Spleen (tissue), 11 donors: Measurements from ENCODE around the gene SNCG. TPM values are rescaled to one million over a fixed set of nuclear protein-coding genes. Genes with fewer than 3 reads are reported as not detected.
"Not testable (repeated sequence)": the region's sequence is repeated elsewhere in the genome, so short reads cannot be mapped to it uniquely, and the experiment has no call there.

Source experiments
- DNase-seq: peaks from one replicate; pipeline ENCODE4 v3.0.0-alpha.2; 2020
- H3K27ac ChIP-seq, 8 donors: fragments of 200-600 bp; sonication (generic) in 7 of 8; 1 replicate in 4 of 8; 2 replicates in 4 of 8; pipeline versions ENCODE4 v1.5.0 to v1.8.0; 2016 to 2021; ENCODE audit warnings: inconsistent platforms in 4 of 8, mild to moderate bottlenecking in 4 of 8, moderate library complexity in 1 of 8
- H3K27me3 ChIP-seq, 7 donors: fragments of 200-600 bp; sonication (generic) in 6 of 7; replicated peaks in 1 of 7; 1 replicate in 4 of 7; 2 replicates in 3 of 7; pipeline versions ENCODE4 v1.5.0 to v1.8.0; 2016 to 2021; ENCODE audit warnings: inconsistent platforms in 3 of 7, mild to moderate bottlenecking in 1 of 7
- H3K36me3 ChIP-seq, 6 donors: fragments of 200-600 bp; sonication (generic) in 5 of 6; 1 replicate in 4 of 6; 2 replicates in 2 of 6; pipeline versions ENCODE4 v1.5.0 to v1.8.0; 2016 to 2021; ENCODE audit warnings: inconsistent platforms in 2 of 6
- H3K4me1 ChIP-seq, 6 donors: fragments of 200-600 bp; sonication (generic) in 5 of 6; 1 replicate in 3 of 6; 2 replicates in 3 of 6; pipeline versions ENCODE4 v1.5.0 to v1.8.0; 2016 to 2021; ENCODE audit warnings: inconsistent platforms in 3 of 6
- H3K4me3 ChIP-seq, 8 donors: fragments of 200-600 bp; sonication (generic) in 7 of 8; 1 replicate in 4 of 8; 2 replicates in 4 of 8; pipeline versions ENCODE4 v1.5.0 to v1.8.0; 2016 to 2021; ENCODE audit warnings: inconsistent platforms in 4 of 8, mild to moderate bottlenecking in 4 of 8, moderate library complexity in 2 of 8
- H3K9me3 ChIP-seq, 8 donors: fragments of 200-600 bp; sonication (generic) in 7 of 8; 1 replicate in 4 of 8; 2 replicates in 4 of 8; pipeline versions ENCODE4 v1.5.0 to v1.8.0; 2016 to 2021; ENCODE audit warnings: inconsistent platforms in 4 of 8
- CTCF ChIP-seq, 11 experiments: fragments of 200-600 bp in 7 of 11; fragments of 450-650 bp in 4 of 11; sonication (generic) in 4 of 11; IDR thresholded peaks in 8 of 11; conservative IDR thresholded peaks in 3 of 11; 1 replicate in 7 of 11; 2 replicates in 4 of 11; pipeline versions ENCODE4 v1.4.0 to v1.8.0; 2016 to 2021; ENCODE audit warnings: antibody characterized with exemption in 11 of 11, inconsistent platforms in 4 of 11, mild to moderate bottlenecking in 1 of 11
- POLR2A ChIP-seq, 3 donors: fragments of 450-650 bp; IDR thresholded peaks; one replicate each; pipeline ENCODE4 v1.5.1; 2017; ENCODE audit warnings: antibody characterized with exemption in 3 of 3, mild to moderate bottlenecking in 1 of 3
- POLR2AphosphoS5 ChIP-seq, 3 donors: sonication (generic); formaldehyde crosslinking; IDR thresholded peaks; one replicate each; pipeline ENCODE4 v1.5.1; 2017; ENCODE audit warnings: antibody characterized with exemption in 3 of 3
- WGBS, 5 donors: extraction: QIAGEN DNeasy Blood & Tissue Kit in 3 of 5; methylation state at CpG; one replicate each; pipeline versions ENCODE4 v1.1.5 to v1.1.7; 2013 to 2018; 5-methylcytosine and 5-hydroxymethylcytosine counted together
- intact Hi-C: fragments of 100-400 bp; cut with DNase I; formaldehyde crosslinking; loops from one replicate; pipeline ENCODE4 v1.15.0; 2023; ENCODE audit warnings: low total_unique reads
- polyA plus RNA-seq, 3 donors: library from polyadenylated mRNA; stranded (reverse); fragments of 200-250 nt; gene quantifications; one replicate each; pipeline ENCODE4 v1.2.1, GENCODE V29; 2013
- total RNA-seq, 7 donors: library from RNA; depleted of rRNA in 3 of 7; stranded (reverse); fragments of >200 nt in 3 of 7; fragmentation: NEBNext Ultra II Directional in 4 of 7; extraction: Animal tissue kit (Norgen Biotek cat#: 25700) in 4 of 7; gene quantifications; one replicate each; pipeline versions ENCODE4 v1.1.0 to v1.2.1, GENCODE V29; 2016 to 2021
- donor health status: healthy with polysubstance abuse.
- donor health status: DM: no; HTN: no; CAD: no; lungs with moderate emphysema.
- donor health status: DM: no; HTN: no; CAD: no.
- donor health status: Bipolar disorder and iron deficiency.
- donor health status: healthy.
- donor health status: DM: no; HTN: no; CAD: no.
- donor health status: DM: yes; HTN: yes; CAD: no.

SNCG gene
- total and polyA plus RNA-seq, 10 donors: 19.9 to 127 (median 81.1) TPM

- TF ChIP-seq POLR2AphosphoS5 (IDR thresholded peaks at IDR 0.05) (no peak), CTCF (IDR thresholded peaks at IDR 0.05 in 8 of 11, conservative IDR thresholded peaks at IDR 0.05 in 3 of 11) (no peak), POLR2A (IDR thresholded peaks at IDR 0.05) (no peak)
- no peak overlapping the region for H3K4me3 ChIP-seq
- DNase-seq: no peak
- 83 to 91% (median 91%) methylated on average over 7 of the region's 7 CpGs for WGBS, 5 donors
- H3K9me3 ChIP-seq: no peaks in the 10 kb centered on the region
- H3K4me1 ChIP-seq: peaks cover under 1 to 27% (median 24%) of the 10 kb centered on the region in 6 donors
- H3K27ac ChIP-seq: no peak overlapping the region
- intact Hi-C loops: no loop called here
- H3K36me3 ChIP-seq: no peaks in the 10 kb centered on the region
- peaks cover 0 to 29% (median 1%) of the 10 kb centered on the region in 7 donors for H3K27me3 ChIP-seq
Measured at GRCh38 chr10:86974484-86974883, 16.1 kb downstream of the SNCG start.

DNA sequence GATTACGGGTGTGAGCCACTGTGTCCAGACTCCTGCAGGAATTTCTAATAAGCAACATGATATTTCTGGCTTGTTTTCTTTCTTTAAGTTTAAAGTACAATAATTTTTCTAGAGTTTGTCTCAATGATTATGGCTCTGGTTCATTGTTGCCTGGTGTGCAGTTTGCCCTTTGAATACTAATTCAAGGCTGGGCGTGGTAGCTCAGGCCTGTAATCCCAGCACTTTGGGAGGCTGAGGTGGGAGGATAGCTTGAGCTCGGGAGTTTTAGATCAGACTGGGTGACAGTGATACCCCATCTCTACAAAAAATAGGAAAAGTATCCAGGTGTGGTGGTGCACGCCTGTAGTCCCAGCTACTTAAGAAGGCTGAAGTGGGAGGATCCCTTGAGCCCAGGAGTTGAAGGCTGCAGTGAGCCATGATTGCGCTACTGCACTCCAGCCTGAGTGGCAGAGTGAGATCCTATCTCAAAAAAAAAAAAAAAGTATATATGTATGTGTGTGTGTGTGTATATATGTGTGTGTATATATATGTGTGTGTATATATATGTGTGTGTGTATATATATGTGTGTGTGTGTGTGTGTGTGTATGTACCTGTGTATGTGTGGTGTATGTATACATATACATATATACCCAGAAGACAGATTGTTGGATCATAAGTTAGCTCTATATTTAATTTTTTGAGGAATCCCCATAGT is 18.1 kb downstream of the SNCG start:
- H3K36me3 ChIP-seq: no peaks in the 10 kb centered on the region
- intact Hi-C loops: no loop called here
- WGBS, 5 donors: 91 to 97% (median 96%) methylated on average over 5 of the region's 5 CpGs
- H3K4me1 ChIP-seq: peaks cover 0 to 13% (median 6%) of the 10 kb centered on the region in 6 donors
- TF ChIP-seq CTCF (IDR thresholded peaks at IDR 0.05 in 8 of 11, conservative IDR thresholded peaks at IDR 0.05 in 3 of 11) (no peak), POLR2AphosphoS5 (IDR thresholded peaks at IDR 0.05) (no peak)
- no peak for DNase-seq
- peaks cover 0 to 13% (median 0%) of the 10 kb centered on the region in 7 donors for H3K27me3 ChIP-seq
- H3K9me3 ChIP-seq: no peaks in the 10 kb centered on the region
- no peak overlapping the region for H3K4me3 ChIP-seq
- no peak overlapping the region for H3K27ac ChIP-seq

- WGBS, 5 donors: 85 to 94% (median 88%) methylated on average over 3 of the region's 3 CpGs
- intact Hi-C loops, H3K4me3 ChIP-seq, H3K36me3 ChIP-seq, H3K4me1 ChIP-seq, H3K27me3 ChIP-seq, H3K9me3 ChIP-seq, DNase-seq, H3K27ac ChIP-seq: not testable (repeated sequence)
Measured at GRCh38 chr10:86978457-86978856, 20.1 kb downstream of the SNCG start.

DNA sequence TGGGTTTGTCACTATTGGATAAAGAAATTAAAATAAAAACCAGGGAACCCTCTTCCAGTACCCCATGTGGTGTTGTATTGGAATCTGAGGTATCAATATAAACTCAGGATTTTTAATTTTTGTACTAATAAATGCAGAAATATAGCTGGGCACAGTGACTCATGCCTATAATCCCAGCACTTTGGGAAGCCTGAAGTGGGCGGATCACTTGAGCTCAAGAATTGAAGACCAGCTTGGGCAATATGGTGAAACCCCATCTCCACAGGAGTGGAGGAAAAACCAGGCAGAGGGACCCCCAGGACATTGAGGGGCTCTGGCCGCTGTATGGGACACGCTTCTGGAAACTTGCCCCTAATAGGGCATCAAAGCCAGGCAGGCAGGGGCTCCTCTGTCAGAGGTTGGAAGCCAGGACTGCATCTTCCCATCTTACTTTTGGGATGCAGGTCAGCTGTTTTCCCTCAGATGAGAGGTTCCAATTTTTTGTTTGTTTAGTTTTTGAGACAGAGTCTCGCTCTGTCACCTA is 21.0 kb downstream of the SNCG start:
- Histone ChIP-seq H3K4me3 (no peak overlapping the region), H3K4me1 (peaks cover 0 to 5% (median 0%) of the 10 kb centered on the region in 6 donors), H3K27me3 (peaks cover 0 to 6% (median 0%) of the 10 kb centered on the region in 7 donors), H3K36me3 (no peaks in the 10 kb centered on the region), H3K27ac (peak overlapping the region in 4 of 8 donors; percentile 2 to 65 (median 34)), H3K9me3 (no peaks in the 10 kb centered on the region)
- WGBS, 5 donors: 65 to 98% (median 77%) methylated on average over 4 of the region's 4 CpGs
- DNase-seq: no peak
- no peak for TF ChIP-seq CTCF (IDR thresholded peaks at IDR 0.05 in 8 of 11, conservative IDR thresholded peaks at IDR 0.05 in 3 of 11)
- no peak for TF ChIP-seq POLR2A (IDR thresholded peaks at IDR 0.05)
- intact Hi-C loops: no loop called here
